GM18907 (cell line): ENCODE measurements around the gene P2RY12.
"Not testable (repeated sequence)": the region's sequence is repeated elsewhere in the genome, so short reads cannot be mapped to it uniquely, and the experiment has no call there.

ENCODE experiments used
- ATAC-seq: cut with Tn5 transposase; IDR thresholded peaks from one replicate; pipeline ENCODE4 v1.9.1; 2021; ENCODE audit warnings: mild to moderate bottlenecking, moderate library complexity; ENCODE audit not compliant: unreplicated experiment

Gene P2RY12

GRCh38 chr3:151393146-151393830, 8.7 kb upstream of the P2RY12 start:
- no peak for ATAC-seq

DNA sequence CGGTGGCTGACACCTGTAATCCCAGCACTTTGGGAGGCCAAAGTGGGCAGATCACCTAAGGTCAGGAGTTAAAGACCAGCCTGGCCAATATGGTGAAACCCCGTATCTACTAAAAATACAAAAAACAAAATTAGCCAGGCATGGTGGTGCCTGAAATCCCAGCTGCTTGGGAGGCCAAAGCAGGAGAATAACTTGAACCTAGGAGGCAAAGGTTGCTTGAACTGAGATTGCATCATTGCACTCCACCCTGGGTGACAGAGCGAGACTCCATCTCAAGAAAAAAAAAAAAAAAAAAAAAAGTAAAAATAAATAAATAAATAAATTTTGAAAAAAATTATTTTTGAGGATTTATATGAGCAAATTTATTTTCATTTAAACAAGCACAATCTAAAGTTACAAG, 7.6 kb upstream of the P2RY12 start:
- not testable (repeated sequence) for ATAC-seq

DNA sequence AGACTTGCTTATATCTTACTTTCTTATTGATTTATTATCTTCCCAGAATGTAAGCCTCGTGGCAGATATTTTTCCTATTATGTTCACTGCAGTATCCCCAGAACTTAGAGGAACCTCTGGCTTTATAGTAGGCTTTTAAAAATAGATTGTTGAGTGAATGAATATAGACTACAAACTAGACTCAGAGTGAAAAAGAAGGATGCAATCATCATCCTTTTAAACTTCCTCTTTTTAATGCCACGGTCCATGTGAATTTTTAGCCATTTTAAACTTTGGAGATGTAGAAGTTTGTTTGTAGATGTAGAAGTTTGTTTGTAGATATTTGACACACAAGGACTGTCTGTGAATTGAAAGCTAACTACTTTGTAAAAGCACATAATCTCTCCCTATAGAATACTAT, 7.2 kb upstream of the P2RY12 start:
- ATAC-seq = no peak

GRCh38 chr3:151387842-151388241, 3.3 kb upstream of the P2RY12 start:
- ATAC-seq = no peak

GRCh38 chr3:151387432-151387831, 2.9 kb upstream of the P2RY12 start:
- ATAC-seq = no peak

DNA sequence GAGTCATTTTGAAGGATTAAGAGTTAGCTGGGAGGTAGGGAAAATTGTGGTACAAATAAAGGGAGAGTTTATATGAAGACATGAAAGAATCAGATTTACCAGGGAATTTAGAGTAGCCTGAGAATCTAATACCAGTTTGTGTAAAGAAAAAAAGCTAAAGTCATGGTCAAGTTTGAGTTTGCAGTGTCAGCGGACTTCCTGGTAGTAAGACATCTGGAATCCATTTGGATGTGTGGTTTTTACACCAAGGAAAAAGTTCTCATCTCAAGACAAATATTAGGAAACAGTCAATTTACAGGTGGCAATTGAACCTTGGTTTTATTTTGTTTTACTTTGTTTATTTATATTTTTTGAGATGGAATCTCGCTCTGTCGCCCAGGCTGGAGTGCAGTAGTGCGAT, 1.5 kb upstream of the P2RY12 start:
- no peak for ATAC-seq

GRCh38 chr3:151383956-151384355, 597 bp downstream of the P2RY12 start:
- ATAC-seq = peak; percentile 76

- peak; percentile 22 for ATAC-seq
These were observed 1.4 kb downstream of the P2RY12 start for GRCh38 chr3:151383111-151383510.

DNA sequence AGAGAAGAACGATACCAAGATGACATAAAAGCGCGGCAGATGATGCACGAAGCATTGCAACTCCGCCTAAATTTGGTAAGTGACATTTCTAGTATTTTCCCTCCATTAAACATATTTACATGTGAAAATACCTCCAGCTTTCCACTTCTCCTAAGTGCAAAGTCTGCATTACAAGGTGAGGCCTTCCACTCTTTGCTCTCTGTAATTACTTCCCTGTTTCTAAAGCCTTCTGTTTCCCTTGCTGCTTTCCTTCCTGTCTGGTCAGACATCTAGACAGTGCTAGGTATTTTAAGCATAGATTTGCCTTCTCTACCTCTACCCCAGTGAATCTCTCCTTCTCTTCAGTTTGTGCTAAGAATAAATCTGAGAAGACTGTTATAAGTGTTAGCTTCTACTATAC, 1.9 kb downstream of the P2RY12 start:
- peak; percentile 39 for ATAC-seq

DNA sequence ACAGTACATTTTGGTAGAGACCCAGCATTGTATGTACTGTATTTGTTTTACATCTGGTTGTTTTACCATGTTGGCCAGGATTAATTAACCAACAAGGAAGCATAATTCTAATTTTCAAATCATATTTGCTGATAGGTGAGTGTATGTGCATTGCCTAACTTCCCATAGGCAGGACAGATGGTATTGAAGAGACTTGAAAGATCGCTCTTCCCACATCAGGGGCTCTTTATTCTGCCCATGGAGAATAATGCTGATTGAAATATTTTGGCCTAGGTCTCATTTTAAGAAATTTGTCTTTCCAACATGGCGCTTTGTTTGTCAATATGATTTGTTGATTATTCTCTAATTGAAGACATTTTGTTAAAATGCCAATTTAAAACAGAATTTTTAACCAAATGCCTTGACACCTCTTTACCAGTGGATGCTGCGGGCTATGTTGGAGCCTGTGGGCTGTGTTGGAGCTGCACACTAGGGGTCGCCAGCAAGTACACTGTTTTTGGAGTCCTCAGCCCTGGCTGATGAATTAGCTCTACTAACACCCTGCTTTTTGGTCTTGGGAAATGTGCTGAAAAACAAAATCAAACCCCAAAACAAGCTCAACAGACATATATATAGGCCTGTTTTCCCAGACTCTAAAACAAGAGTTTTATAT, 5.3 kb downstream of the P2RY12 start:
- peak; percentile 35 for ATAC-seq

GRCh38 chr3:151377768-151378385, 6.7 kb downstream of the P2RY12 start:
- ATAC-seq = no peak

DNA sequence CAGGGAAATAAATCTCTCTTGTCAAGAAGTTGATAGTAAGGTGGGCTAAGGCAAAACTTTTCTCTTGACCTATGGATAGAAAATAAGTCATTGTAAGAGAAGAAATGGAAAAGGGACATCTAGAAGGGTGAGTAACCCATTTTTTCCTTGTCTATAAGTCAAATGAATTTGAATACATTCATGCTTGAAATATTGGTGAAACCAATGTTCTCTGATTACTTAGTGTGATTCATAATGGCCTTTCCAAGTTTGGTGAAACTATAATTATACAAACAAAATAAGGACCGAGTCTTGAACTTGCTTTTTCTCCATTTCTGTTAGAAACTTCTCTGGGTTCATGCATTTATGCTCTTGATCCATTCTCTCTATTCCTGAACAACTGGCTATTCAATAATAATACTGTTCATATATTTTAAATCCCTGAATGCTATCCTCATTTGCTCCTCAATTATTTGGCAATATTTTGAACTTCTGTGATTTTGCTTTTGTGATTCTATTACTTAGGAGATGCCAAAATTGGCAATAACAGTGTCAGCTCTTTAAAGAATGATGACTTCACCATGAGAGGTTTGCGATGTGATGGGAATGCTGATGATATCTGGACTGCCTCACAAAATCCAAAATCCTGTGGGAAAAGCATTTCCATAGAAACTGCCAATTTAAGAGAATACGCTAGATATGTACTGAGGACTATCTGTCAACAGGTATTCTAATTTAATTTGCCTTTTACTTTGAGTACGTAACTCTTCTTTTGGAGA, 12.3 kb downstream of the P2RY12 start:
- ATAC-seq = no peak

- no peak for ATAC-seq
These were observed 13.0 kb downstream of the P2RY12 start for GRCh38 chr3:151371526-151371925.

DNA sequence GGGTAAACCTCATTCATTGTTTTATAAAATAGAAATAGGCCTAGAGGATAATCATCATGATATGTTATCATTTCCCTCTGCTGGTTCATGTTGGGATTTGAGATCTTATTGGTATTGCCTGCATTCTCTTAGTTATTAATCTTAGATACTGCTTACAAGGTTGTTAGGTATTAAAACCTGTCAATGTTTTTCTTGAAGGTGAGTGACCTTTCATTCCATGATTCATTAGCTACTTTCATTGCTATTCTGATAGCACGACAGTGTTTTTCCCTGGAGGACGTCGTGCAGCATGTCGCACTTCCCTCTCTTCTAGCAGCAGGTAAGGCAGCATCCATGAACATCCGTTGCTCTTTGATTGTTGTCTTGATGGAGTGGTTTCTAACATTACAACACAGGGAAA, 17.1 kb downstream of the P2RY12 start:
- no peak for ATAC-seq

DNA sequence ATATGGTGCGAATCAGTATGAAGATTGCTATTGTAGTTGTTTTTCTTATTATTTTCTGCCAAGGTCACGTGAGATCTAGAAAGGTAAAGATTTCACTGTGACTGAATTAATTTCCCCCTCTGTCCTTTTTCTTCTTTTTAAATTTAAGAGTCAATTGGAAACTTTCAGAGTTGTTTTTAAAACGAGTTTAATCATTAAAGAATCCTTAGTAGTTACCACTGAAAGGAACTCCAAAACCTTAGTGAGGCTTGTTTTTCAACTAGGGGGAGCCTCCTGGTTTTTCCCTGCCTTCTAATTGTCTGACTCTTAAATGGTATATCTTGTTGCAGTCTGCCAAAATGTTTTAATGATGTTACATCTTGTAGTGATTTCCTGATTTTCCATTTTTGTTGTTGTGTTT, 17.6 kb downstream of the P2RY12 start:
- no peak for ATAC-seq

DNA sequence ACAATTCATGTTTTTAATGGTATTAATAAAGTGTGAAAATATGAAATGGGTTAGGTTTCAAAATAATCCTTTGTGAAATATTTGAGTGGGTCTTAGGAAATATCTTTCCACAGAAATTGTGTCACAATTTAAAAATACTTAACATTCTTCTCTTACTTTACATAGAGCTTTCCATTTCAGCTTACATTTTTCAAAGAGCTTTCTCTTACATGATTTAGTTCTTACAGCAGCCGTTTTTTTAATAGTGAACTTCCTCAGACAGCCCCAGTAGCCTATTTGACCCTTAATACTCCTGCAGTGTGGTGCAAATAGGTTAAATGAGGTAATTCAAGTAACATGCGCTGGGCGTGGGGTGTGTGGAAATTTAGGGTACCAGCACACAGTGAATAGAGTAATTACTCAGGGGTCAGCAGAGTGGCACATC, 21.8 kb downstream of the P2RY12 start:
- ATAC-seq = no peak

DNA sequence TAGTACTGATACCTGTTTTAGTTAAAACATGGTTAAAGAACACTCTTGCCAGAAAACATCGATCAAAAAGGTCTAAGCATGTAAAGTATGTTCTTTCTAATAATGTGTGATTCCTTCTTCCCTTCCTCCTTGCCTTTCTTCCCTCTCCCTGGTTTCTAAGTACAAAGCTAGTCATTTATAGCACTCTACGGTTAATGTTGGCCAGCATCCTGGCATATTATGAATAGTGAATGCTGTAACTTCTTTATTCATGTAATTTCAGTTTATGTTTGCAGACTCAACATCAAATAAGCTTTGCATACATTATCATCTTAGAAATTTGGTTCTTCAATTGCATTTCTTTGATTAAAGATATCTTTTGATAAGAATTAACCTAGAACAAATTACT, 27.1 kb downstream of the P2RY12 start:
- no peak for ATAC-seq

DNA sequence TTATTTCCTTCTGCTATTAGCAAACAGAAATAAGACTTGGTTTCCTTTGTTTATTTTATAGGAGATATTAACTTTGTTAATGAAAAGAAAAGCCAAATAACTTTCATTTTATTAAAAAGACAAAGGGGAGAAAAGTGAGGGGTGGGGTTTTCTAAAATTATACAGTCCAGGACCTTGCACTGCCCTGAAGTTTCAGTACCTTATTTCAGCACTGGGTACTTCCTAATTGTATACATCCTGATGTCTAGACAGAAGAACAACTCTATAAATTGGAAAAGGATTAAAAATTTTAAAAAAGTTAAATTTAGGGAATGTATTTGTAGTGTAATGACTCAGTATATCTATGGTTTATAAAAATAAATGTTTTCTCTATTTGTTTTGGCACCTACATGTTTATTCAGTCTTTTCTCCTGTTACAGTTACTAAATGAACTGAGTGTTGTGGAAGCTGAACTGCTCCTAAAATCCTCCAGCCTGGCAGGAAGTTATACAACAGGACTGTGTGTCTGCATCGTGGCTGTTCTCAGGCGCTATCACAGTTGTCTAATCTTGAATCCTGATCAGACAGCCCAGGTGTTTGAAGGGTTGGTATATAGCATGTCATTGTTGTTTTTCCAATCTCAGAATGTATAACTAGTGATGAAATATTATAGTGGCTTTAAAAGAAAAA, 27.6 kb downstream of the P2RY12 start:
- no peak for ATAC-seq

- ATAC-seq = peak; percentile 25
These were observed 32.9 kb downstream of the P2RY12 start for GRCh38 chr3:151351648-151352047.

DNA sequence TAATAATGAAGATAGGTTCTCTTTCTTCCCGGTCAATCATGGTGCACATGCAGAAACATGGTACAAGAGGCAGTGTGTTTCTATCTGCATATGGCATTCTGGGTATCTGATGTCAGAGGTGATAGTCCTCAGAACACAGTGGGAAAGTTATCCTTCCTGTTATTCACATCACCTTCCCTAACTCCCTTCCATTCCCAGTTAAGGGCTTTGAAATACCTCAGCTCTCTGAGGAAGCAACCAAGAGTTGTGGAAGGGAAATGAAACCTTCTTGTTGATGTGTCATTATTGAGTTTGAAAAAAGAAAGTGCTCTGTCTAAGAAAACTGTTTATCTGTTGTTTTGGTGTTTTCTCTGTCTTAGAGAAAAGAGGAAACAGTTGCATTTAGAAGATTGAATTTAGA, 33.3 kb downstream of the P2RY12 start:
- ATAC-seq = peak; percentile 86

GRCh38 chr3:151350656-151351055, 33.9 kb downstream of the P2RY12 start:
- ATAC-seq = no peak
